ENCODE measurements around the gene SYNE1.

Gene SYNE1

GRCh38 chr6:152265651-152266050, 371.5 kb downstream of the SYNE1 start:
- H3K4me1 ChIP-seq (ENCODE audit: control insufficient read depth, insufficient read depth, low read length): no peaks in the 10 kb centered on the region
- peaks cover 17% of the 10 kb centered on the region for H3K36me3 ChIP-seq (ENCODE audit: control insufficient read depth, insufficient read depth, low read length)
- H3K9ac ChIP-seq (ENCODE audit: low read length): no peak overlapping the region
- H3K4me3 ChIP-seq (ENCODE audit: low read length): no peak overlapping the region
- H3K27me3 ChIP-seq (ENCODE audit: control insufficient read depth, insufficient read depth, low read length): no peaks in the 10 kb centered on the region
- no peak overlapping the region for H3K27ac ChIP-seq (ENCODE audit: low read depth, low read length)

- no peak overlapping the region for H3K9ac ChIP-seq (ENCODE audit: low read length)
- H3K4me1 ChIP-seq (ENCODE audit: control insufficient read depth, insufficient read depth, low read length): no peaks in the 10 kb centered on the region
- no peak overlapping the region for H3K27ac ChIP-seq (ENCODE audit: low read depth, low read length)
- no peaks in the 10 kb centered on the region for H3K27me3 ChIP-seq (ENCODE audit: control insufficient read depth, insufficient read depth, low read length)
- peaks cover 21% of the 10 kb centered on the region for H3K36me3 ChIP-seq (ENCODE audit: control insufficient read depth, insufficient read depth, low read length)
- H3K4me3 ChIP-seq (ENCODE audit: low read length): no peak overlapping the region
Measured at GRCh38 chr6:152263582-152263981, 373.6 kb downstream of the SYNE1 start.

- Histone ChIP-seq H3K9ac (ENCODE audit: low read length) (no peak overlapping the region), H3K27me3 (ENCODE audit: control insufficient read depth, insufficient read depth, low read length) (no peaks in the 10 kb centered on the region), H3K27ac (ENCODE audit: low read depth, low read length) (no peak overlapping the region), H3K4me1 (ENCODE audit: control insufficient read depth, insufficient read depth, low read length) (no peaks in the 10 kb centered on the region), H3K36me3 (ENCODE audit: control insufficient read depth, insufficient read depth, low read length) (peaks cover 28% of the 10 kb centered on the region), H3K4me3 (ENCODE audit: low read length) (no peak overlapping the region)
Measured at GRCh38 chr6:152261179-152261578, 376.0 kb downstream of the SYNE1 start.

- no peak overlapping the region for H3K9ac ChIP-seq (ENCODE audit: low read length)
- H3K4me1 ChIP-seq (ENCODE audit: control insufficient read depth, insufficient read depth, low read length): no peaks in the 10 kb centered on the region
- no peak overlapping the region for H3K27ac ChIP-seq (ENCODE audit: low read depth, low read length)
Measured at GRCh38 chr6:152259234-152259633, 377.9 kb downstream of the SYNE1 start.

DNA sequence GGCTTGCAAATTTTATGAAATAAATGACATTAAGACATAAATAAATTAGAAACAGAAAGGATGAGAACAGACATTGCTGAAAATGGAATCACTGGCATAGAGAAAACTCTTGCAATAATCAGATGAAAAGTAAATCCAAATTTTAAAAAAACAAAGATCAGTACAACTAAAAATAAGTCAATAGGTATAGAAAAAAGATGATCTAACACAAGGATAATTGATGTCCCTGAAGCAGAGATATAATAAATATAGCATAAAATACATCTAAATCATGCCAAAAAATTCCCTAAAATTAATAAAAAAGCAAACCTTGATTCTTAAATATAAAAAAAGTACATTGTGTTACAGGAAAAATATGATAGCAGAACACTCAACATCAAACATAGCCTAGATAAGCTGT, 379.6 kb downstream of the SYNE1 start:
- H3K4me3 ChIP-seq (ENCODE audit: low read length): no peak overlapping the region
- H3K27me3 ChIP-seq (ENCODE audit: control insufficient read depth, insufficient read depth, low read length): no peaks in the 10 kb centered on the region
- H3K9ac ChIP-seq (ENCODE audit: low read length): no peak overlapping the region
- no peak overlapping the region for H3K27ac ChIP-seq (ENCODE audit: low read depth, low read length)
- no peaks in the 10 kb centered on the region for H3K4me1 ChIP-seq (ENCODE audit: control insufficient read depth, insufficient read depth, low read length)
- peaks cover 34% of the 10 kb centered on the region for H3K36me3 ChIP-seq (ENCODE audit: control insufficient read depth, insufficient read depth, low read length)

More at GRCh38 chr6:152259234-152259633, 377.9 kb downstream of the SYNE1 start:
- H3K4me3 ChIP-seq (ENCODE audit: low read length): no peak overlapping the region
- peaks cover 38% of the 10 kb centered on the region for H3K36me3 ChIP-seq (ENCODE audit: control insufficient read depth, insufficient read depth, low read length)
- H3K27me3 ChIP-seq (ENCODE audit: control insufficient read depth, insufficient read depth, low read length): no peaks in the 10 kb centered on the region

GRCh38 chr6:152250127-152250526, 387.0 kb downstream of the SYNE1 start:
- Histone ChIP-seq H3K9ac (ENCODE audit: low read length) (no peak overlapping the region), H3K27me3 (ENCODE audit: control insufficient read depth, insufficient read depth, low read length) (no peaks in the 10 kb centered on the region), H3K4me3 (ENCODE audit: low read length) (no peak overlapping the region), H3K27ac (ENCODE audit: low read depth, low read length) (no peak overlapping the region), H3K4me1 (ENCODE audit: control insufficient read depth, insufficient read depth, low read length) (peaks cover 17% of the 10 kb centered on the region), H3K36me3 (ENCODE audit: control insufficient read depth, insufficient read depth, low read length) (peaks cover 13% of the 10 kb centered on the region)

DNA sequence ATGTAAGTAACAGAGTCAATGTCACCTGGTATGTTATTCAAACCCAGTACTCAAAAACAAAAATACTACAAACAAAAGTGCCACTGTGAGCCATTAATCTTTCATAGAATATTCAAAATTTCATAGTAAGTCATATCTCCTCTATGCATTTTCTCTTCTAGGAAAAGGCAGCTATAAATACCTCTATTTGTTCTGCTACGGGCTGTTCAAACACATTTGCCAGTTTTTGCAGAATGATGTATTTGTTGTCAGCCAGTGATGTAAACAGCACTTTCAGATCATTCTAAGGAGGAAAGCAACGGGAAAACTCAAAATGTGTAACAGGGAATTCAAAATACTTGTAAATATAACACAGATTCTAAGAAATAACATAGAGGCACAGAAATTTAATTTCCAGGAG, 388.2 kb downstream of the SYNE1 start:
- Histone ChIP-seq H3K27me3 (ENCODE audit: control insufficient read depth, insufficient read depth, low read length) (no peaks in the 10 kb centered on the region), H3K36me3 (ENCODE audit: control insufficient read depth, insufficient read depth, low read length) (peaks cover 13% of the 10 kb centered on the region), H3K27ac (ENCODE audit: low read depth, low read length) (no peak overlapping the region), H3K4me3 (ENCODE audit: low read length) (no peak overlapping the region), H3K9ac (ENCODE audit: low read length) (no peak overlapping the region), H3K4me1 (ENCODE audit: control insufficient read depth, insufficient read depth, low read length) (peaks cover 17% of the 10 kb centered on the region)

- Histone ChIP-seq H3K4me3 (ENCODE audit: low read length) (no peak overlapping the region), H3K9ac (ENCODE audit: low read length) (no peak overlapping the region), H3K27ac (ENCODE audit: low read depth, low read length) (no peak overlapping the region), H3K4me1 (ENCODE audit: control insufficient read depth, insufficient read depth, low read length) (peaks cover 17% of the 10 kb centered on the region), H3K36me3 (ENCODE audit: control insufficient read depth, insufficient read depth, low read length) (peaks cover 5% of the 10 kb centered on the region), H3K27me3 (ENCODE audit: control insufficient read depth, insufficient read depth, low read length) (no peaks in the 10 kb centered on the region)
Measured at GRCh38 chr6:152246554-152247337, 390.4 kb downstream of the SYNE1 start.

DNA sequence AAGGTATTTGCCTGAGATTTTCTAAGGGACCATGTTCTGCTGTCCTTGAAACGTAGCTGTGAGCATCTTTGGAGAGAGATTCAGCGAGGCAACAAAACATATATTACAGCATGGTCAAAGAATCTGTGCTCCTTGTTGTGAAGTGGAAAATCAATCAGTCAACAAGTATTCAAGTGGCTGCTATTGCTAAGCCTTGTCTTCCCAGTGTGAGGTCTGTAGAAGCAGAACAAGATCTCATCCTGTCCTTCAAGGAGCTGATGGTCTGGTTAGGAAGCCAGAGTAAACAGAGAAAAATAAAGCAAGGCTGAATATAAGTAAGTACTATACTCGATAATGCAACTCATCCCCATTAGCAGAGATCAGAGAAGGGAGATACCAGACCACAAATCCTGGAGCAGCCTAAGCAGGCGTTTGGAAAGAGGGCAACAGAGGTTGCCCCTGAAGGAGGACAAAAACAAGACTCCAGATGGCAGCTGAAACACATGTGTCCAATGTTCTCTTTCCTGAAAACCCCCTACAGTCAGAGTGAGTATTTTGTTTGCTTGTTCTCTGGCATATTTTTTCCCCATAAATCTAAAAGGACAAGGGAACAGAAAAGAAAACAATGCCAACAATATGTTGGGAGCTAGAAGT, 392.0 kb downstream of the SYNE1 start:
- no peak overlapping the region for H3K4me3 ChIP-seq (ENCODE audit: low read length)
- no peak overlapping the region for H3K27ac ChIP-seq (ENCODE audit: low read depth, low read length)
- H3K27me3 ChIP-seq (ENCODE audit: control insufficient read depth, insufficient read depth, low read length): no peaks in the 10 kb centered on the region
- peaks cover 17% of the 10 kb centered on the region for H3K4me1 ChIP-seq (ENCODE audit: control insufficient read depth, insufficient read depth, low read length)
- peaks cover 8% of the 10 kb centered on the region for H3K36me3 ChIP-seq (ENCODE audit: control insufficient read depth, insufficient read depth, low read length)
- H3K9ac ChIP-seq (ENCODE audit: low read length): no peak overlapping the region

GRCh38 chr6:152241013-152241766, 396.0 kb downstream of the SYNE1 start:
- H3K4me1 ChIP-seq (ENCODE audit: control insufficient read depth, insufficient read depth, low read length): peaks cover 7% of the 10 kb centered on the region
- no peak overlapping the region for H3K9ac ChIP-seq (ENCODE audit: low read length)
- no peak overlapping the region for H3K27ac ChIP-seq (ENCODE audit: low read depth, low read length)
- peaks cover 17% of the 10 kb centered on the region for H3K36me3 ChIP-seq (ENCODE audit: control insufficient read depth, insufficient read depth, low read length)
- no peak overlapping the region for H3K4me3 ChIP-seq (ENCODE audit: low read length)
- H3K27me3 ChIP-seq (ENCODE audit: control insufficient read depth, insufficient read depth, low read length): no peaks in the 10 kb centered on the region

GRCh38 chr6:152240436-152240835, 396.7 kb downstream of the SYNE1 start:
- Histone ChIP-seq H3K27ac (ENCODE audit: low read depth, low read length) (no peak overlapping the region), H3K36me3 (ENCODE audit: control insufficient read depth, insufficient read depth, low read length) (peaks cover 17% of the 10 kb centered on the region), H3K4me3 (ENCODE audit: low read length) (no peak overlapping the region), H3K4me1 (ENCODE audit: control insufficient read depth, insufficient read depth, low read length) (peaks cover under 1% of the 10 kb centered on the region), H3K27me3 (ENCODE audit: control insufficient read depth, insufficient read depth, low read length) (no peaks in the 10 kb centered on the region), H3K9ac (ENCODE audit: low read length) (no peak overlapping the region)

DNA sequence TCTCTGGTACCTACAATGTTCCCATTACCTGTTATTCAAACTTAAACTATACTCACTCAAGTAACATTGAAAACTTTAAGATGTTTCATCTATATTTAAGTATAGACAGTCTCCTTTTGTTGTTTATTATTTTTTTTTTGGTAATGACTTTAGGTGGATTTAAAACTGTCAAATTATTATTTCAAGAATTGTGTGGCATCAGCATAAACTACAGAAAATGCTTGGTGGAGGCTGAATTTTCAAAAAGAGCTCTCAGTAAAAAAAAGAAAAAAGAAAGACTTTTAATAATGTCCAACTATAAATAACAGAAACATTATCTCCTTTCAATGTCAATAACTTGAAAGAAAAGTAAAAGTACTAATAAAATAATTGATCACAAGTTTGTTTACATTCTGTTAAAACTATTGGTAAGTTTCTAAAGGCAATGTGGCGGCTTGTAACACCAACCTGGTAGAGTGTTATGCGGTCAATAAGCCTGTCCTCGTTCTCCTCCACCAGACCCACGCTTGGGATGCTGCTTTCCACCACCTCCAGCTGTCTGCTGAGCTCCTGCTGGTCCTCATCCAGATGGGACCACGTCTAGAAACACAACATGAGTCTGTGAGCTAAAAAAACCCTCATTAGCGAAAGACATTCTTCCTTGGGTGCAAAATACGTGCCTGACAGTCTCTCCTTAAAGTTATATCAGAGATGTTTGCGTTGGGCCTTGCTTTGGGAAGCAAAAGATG, 400.6 kb downstream of the SYNE1 start:
- Histone ChIP-seq H3K27ac (ENCODE audit: low read depth, low read length) (no peak overlapping the region), H3K9ac (ENCODE audit: low read length) (no peak overlapping the region), H3K36me3 (ENCODE audit: control insufficient read depth, insufficient read depth, low read length) (peaks cover 20% of the 10 kb centered on the region), H3K27me3 (ENCODE audit: control insufficient read depth, insufficient read depth, low read length) (no peaks in the 10 kb centered on the region), H3K4me1 (ENCODE audit: control insufficient read depth, insufficient read depth, low read length) (no peaks in the 10 kb centered on the region), H3K4me3 (ENCODE audit: low read length) (no peak overlapping the region)
